H9 (cell line): Measurements from ENCODE around the gene WDR55. TPM values are rescaled to one million over a fixed set of nuclear protein-coding genes. Genes with fewer than 3 reads are reported as not detected.

Source experiments
- DNase-seq: peaks from one replicate; pipeline ENCODE4 v3.0.0-alpha.2; 2017
- H2AFZ ChIP-seq: one replicate; pipeline ENCODE4 v1.6.1; 2013; ENCODE audit warnings: mild to moderate bottlenecking, low read length, control low read depth, moderate library complexity
- H2AK5ac ChIP-seq: 2 replicates; pipeline ENCODE4 v1.6.1; 2013; ENCODE audit warnings: low read length, control low read depth, mixed read lengths; ENCODE audit not compliant: insufficient read length
- H2BK120ac ChIP-seq: one replicate; pipeline ENCODE4 v1.6.1; 2013; ENCODE audit warnings: low read depth, mild to moderate bottlenecking, low read length, control low read depth, inconsistent platforms; ENCODE audit not compliant: poor library complexity, severe bottlenecking
- H2BK12ac ChIP-seq: 2 replicates; pipeline ENCODE4 v1.6.1; 2013; ENCODE audit warnings: low read length, control low read depth, mixed read lengths, low read depth; ENCODE audit not compliant: insufficient read length
- H2BK15ac ChIP-seq: 2 replicates; pipeline ENCODE4 v1.6.1; 2013; ENCODE audit warnings: low read depth, low read length, control low read depth
- H2BK20ac ChIP-seq: one replicate; pipeline ENCODE4 v1.6.1; 2013; ENCODE audit warnings: low read depth, mild to moderate bottlenecking, low read length, control low read depth, inconsistent platforms; ENCODE audit not compliant: poor library complexity, severe bottlenecking
- H2BK5ac ChIP-seq: 2 replicates; pipeline ENCODE4 v1.6.1; 2013; ENCODE audit warnings: low read length, control low read depth, mixed read lengths; ENCODE audit not compliant: insufficient read length
- H3K14ac ChIP-seq: 2 replicates; pipeline ENCODE4 v1.6.1; 2013; ENCODE audit warnings: low read length, control low read depth; ENCODE audit not compliant: insufficient read depth
- H3K18ac ChIP-seq: 2 replicates; pipeline ENCODE4 v1.6.1; 2013; ENCODE audit warnings: low read depth, mild to moderate bottlenecking, mixed read lengths, low read length, control low read depth; ENCODE audit not compliant: insufficient read length
- H3K23ac ChIP-seq: 2 replicates; pipeline ENCODE4 v1.6.1; 2013; ENCODE audit warnings: low read length, control low read depth, mixed read lengths, low read depth; ENCODE audit not compliant: insufficient read length
- H3K23me2 ChIP-seq: 2 replicates; pipeline ENCODE4 v1.6.1; 2013; ENCODE audit warnings: low read depth, mild to moderate bottlenecking, mixed read lengths, low read length, control low read depth; ENCODE audit not compliant: insufficient read length, poor library complexity, severe bottlenecking
- H3K27ac ChIP-seq: 2 replicates; pipeline ENCODE4 v1.5.1; 2013; ENCODE audit warnings: low read length, control low read depth, mixed read lengths, low read depth; ENCODE audit not compliant: insufficient read length
- H3K27me3 ChIP-seq: 2 replicates; pipeline ENCODE4 v1.6.1; 2013; ENCODE audit warnings: low read length, control low read depth, inconsistent platforms; ENCODE audit not compliant: insufficient read depth
- H3K4ac ChIP-seq: 2 replicates; pipeline ENCODE4 v1.6.1; 2013; ENCODE audit warnings: low read depth, mild to moderate bottlenecking, control low read depth, inconsistent platforms, low read length, moderate library complexity
- H3K4me1 ChIP-seq: 2 replicates; pipeline ENCODE4 v1.6.1; 2013; ENCODE audit warnings: low read length, control low read depth, inconsistent platforms; ENCODE audit not compliant: insufficient read depth
- H3K4me2 ChIP-seq: 2 replicates; pipeline ENCODE4 v1.6.1; 2013; ENCODE audit warnings: low read length, control low read depth, mixed read lengths; ENCODE audit not compliant: insufficient read length, insufficient read depth
- H3K56ac ChIP-seq: 2 replicates; pipeline ENCODE4 v1.6.1; 2013; ENCODE audit warnings: low read depth, mild to moderate bottlenecking, mixed read lengths, low read length, control low read depth; ENCODE audit not compliant: insufficient read length
- H3K79me1 ChIP-seq: 2 replicates; pipeline ENCODE4 v1.6.1; 2013; ENCODE audit warnings: low read depth, mild to moderate bottlenecking, moderate library complexity, low read length, control low read depth, inconsistent platforms; ENCODE audit not compliant: insufficient read depth, poor library complexity, severe bottlenecking
- H3K79me2 ChIP-seq: 2 replicates; pipeline ENCODE4 v1.6.1; 2013; ENCODE audit warnings: low read length, control low read depth, inconsistent platforms; ENCODE audit not compliant: insufficient read depth
- H3K9ac ChIP-seq: 2 replicates; pipeline ENCODE4 v1.6.1; 2013; ENCODE audit warnings: low read length, control low read depth, mixed read lengths; ENCODE audit not compliant: insufficient read length; ENCODE audit errors: extremely low read depth
- H3K9me3 ChIP-seq: one replicate; pipeline ENCODE4 v1.6.1; 2013; ENCODE audit warnings: low read depth, low read length, inconsistent platforms; ENCODE audit not compliant: control insufficient read depth
- H3T11ph ChIP-seq: one replicate; pipeline ENCODE4 v1.6.1; 2013; ENCODE audit warnings: mild to moderate bottlenecking, low read length, control low read depth, inconsistent platforms
- H4K20me1 ChIP-seq: one replicate; pipeline ENCODE4 v1.6.1; 2013; ENCODE audit not compliant: control insufficient read depth, insufficient read length, insufficient read depth
- H4K5ac ChIP-seq: 2 replicates; pipeline ENCODE4 v1.6.1; 2013; ENCODE audit warnings: low read depth, mild to moderate bottlenecking, mixed read lengths, low read length, control low read depth; ENCODE audit not compliant: insufficient read length
- H4K8ac ChIP-seq: replicated peaks from 2 replicates; pipeline ENCODE4 v1.6.1; 2013; ENCODE audit warnings: low read length, control low read depth, mixed read lengths, low read depth; ENCODE audit not compliant: insufficient read length
- H4K91ac ChIP-seq: 2 replicates; pipeline ENCODE4 v1.6.1; 2013; ENCODE audit warnings: low read depth, mild to moderate bottlenecking, moderate library complexity, mixed read lengths, low read length, control low read depth; ENCODE audit not compliant: insufficient read length
- H3K27ac Mint-ChIP-seq, 3 experiments: 2 replicates in 2 of 3; 3 replicates in 1 of 3; pipeline ENCODE4 v1.8.0; 2020 to 2021; ENCODE audit warnings: mixed read lengths in 3 of 3, mild to moderate bottlenecking in 1 of 3, moderate library complexity in 1 of 3
- H3K27me3 Mint-ChIP-seq: 2 replicates; pipeline ENCODE4 v1.8.0; 2021; ENCODE audit warnings: low read depth, mild to moderate bottlenecking, moderate library complexity, mixed read lengths
- H3K36me3 Mint-ChIP-seq, 3 experiments: 2 replicates in 2 of 3; 3 replicates in 1 of 3; pipeline ENCODE4 v1.8.0; 2020 to 2021; ENCODE audit warnings: low read depth in 3 of 3, mixed read lengths in 3 of 3; ENCODE audit not compliant: insufficient read depth in 1 of 3
- H3K4me1 Mint-ChIP-seq, 2 experiments: 2 replicates each; pipeline ENCODE4 v1.8.0; 2020; ENCODE audit warnings: mixed read lengths in 2 of 2
- H3K4me3 Mint-ChIP-seq, 2 experiments: 2 replicates in 1 of 2; 3 replicates in 1 of 2; pipeline ENCODE4 v1.8.0; 2020 to 2021; ENCODE audit warnings: mild to moderate bottlenecking in 2 of 2, mixed read lengths in 2 of 2, moderate library complexity in 1 of 2
- H3K9me3 Mint-ChIP-seq, 2 experiments: 2 replicates in 1 of 2; 3 replicates in 1 of 2; pipeline ENCODE4 v1.8.0; 2020; ENCODE audit warnings: mild to moderate bottlenecking in 2 of 2, mixed read lengths in 2 of 2, moderate library complexity in 1 of 2
- WGBS: extraction: QIAGEN DNeasy Blood & Tissue Kit; methylation state at CpG from one replicate; pipeline ENCODE4 v1.1.7; 2013; ENCODE audit warnings: missing lambda C conversion rate, low lambda C conversion rate, mixed read lengths; ENCODE audit not compliant: insufficient read length; ENCODE audit errors: extremely low coverage; 5-methylcytosine and 5-hydroxymethylcytosine counted together
- total RNA-seq: library from RNA; stranded (reverse); gene quantifications from 2 replicates; pipeline ENCODE4 v1.2.1, GENCODE V29; 2021
- TF ChIP-seq, protein P1 (sequence below): fragments of 200-600 bp; sonication (generic); conservative IDR thresholded peaks from 3 replicates; pipeline ENCODE4 v1.8.0; 2021; ENCODE audit warnings: antibody characterized with exemption, mild to moderate bottlenecking

WDR55 gene
- total RNA-seq, 1 experiment from 2014 or later = 24.7 TPM

DNA sequence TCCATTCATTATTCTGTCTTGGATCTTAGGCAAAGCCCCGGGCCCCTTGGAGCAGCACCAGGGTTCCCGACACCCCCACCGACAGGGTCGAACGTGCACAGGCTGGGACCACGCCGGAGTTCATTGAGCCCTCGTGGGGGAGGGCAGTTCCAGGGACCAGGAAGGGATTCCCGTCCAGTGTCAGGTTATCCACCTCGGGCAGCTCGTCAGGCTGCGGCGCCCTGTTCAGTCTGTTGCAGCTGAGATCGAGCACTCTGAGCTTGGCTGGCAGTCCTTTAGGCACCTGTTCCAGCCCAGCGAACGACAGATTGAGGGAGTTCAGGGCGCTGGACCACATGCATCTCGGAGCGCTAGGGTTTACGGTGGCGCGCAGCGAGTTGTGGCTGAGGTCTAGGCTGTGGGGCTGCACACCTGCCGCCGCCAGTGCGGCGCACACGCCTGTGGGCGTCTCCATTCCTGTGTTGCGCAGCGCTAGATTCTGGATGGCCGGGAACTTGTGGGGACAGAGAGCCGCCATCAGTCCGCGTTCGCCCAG lies 32.8 kb upstream of the WDR55 start:
- H3K4me2 ChIP-seq = no peak overlapping the region
- H3K9ac ChIP-seq = no peak overlapping the region
- H4K20me1 ChIP-seq = no peaks in the 10 kb centered on the region
- no peak overlapping the region for H3K56ac ChIP-seq
- Mint-ChIP-seq H3K27me3 (peaks cover 6% of the 10 kb centered on the region), H3K9me3 (peaks cover 36 to 39% of the 10 kb centered on the region in 2 experiments), H3K27ac (no peak overlapping the region), H3K4me3 (no peak overlapping the region), H3K4me1 (no peaks in the 10 kb centered on the region), H3K36me3 (peaks cover 4 to 11% (median 11%) of the 10 kb centered on the region in 3 experiments; a peak in 6 of 7 replicates)
- no peaks in the 10 kb centered on the region for H3K79me1 ChIP-seq
- H3K27me3 ChIP-seq = no peaks in the 10 kb centered on the region
- no peaks in the 10 kb centered on the region for H3K4me1 ChIP-seq
- peaks cover 16% of the 10 kb centered on the region for H3K9me3 ChIP-seq
- no peak for DNase-seq
- H4K91ac ChIP-seq = no peak overlapping the region
- H4K5ac ChIP-seq = no peak overlapping the region
- H2BK5ac ChIP-seq = no peak overlapping the region
- no peak overlapping the region for H2BK12ac ChIP-seq
- no peak overlapping the region for H3K4ac ChIP-seq
- H2AFZ ChIP-seq = no peak overlapping the region
- no peak overlapping the region for H3K18ac ChIP-seq
- no peak overlapping the region for H3K23ac ChIP-seq
- no peak overlapping the region for H3T11ph ChIP-seq
- H4K8ac ChIP-seq = no peak overlapping the region
- TF ChIP-seq, protein P1, sequence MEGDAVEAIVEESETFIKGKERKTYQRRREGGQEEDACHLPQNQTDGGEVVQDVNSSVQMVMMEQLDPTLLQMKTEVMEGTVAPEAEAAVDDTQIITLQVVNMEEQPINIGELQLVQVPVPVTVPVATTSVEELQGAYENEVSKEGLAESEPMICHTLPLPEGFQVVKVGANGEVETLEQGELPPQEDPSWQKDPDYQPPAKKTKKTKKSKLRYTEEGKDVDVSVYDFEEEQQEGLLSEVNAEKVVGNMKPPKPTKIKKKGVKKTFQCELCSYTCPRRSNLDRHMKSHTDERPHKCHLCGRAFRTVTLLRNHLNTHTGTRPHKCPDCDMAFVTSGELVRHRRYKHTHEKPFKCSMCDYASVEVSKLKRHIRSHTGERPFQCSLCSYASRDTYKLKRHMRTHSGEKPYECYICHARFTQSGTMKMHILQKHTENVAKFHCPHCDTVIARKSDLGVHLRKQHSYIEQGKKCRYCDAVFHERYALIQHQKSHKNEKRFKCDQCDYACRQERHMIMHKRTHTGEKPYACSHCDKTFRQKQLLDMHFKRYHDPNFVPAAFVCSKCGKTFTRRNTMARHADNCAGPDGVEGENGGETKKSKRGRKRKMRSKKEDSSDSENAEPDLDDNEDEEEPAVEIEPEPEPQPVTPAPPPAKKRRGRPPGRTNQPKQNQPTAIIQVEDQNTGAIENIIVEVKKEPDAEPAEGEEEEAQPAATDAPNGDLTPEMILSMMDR = no peak
- no peak overlapping the region for H2BK15ac ChIP-seq
- WGBS = no CpG with 5 or more reads among the region's 36 CpGs
- H2BK20ac ChIP-seq = no peak overlapping the region
- no peak overlapping the region for H3K27ac ChIP-seq
- no peaks in the 10 kb centered on the region for H3K23me2 ChIP-seq
- H2AK5ac ChIP-seq = no peak overlapping the region
- no peak overlapping the region for H3K14ac ChIP-seq
- no peaks in the 10 kb centered on the region for H3K79me2 ChIP-seq
- no peak overlapping the region for H2BK120ac ChIP-seq
